LoVo (cell line): Measurements from ENCODE around the gene PRMT7.

Source experiments
- DNase-seq: peaks from one replicate; pipeline ENCODE4 v3.0.0-alpha.2; 2016; ENCODE audit warnings: low spot score

The PRMT7 gene

DNA sequence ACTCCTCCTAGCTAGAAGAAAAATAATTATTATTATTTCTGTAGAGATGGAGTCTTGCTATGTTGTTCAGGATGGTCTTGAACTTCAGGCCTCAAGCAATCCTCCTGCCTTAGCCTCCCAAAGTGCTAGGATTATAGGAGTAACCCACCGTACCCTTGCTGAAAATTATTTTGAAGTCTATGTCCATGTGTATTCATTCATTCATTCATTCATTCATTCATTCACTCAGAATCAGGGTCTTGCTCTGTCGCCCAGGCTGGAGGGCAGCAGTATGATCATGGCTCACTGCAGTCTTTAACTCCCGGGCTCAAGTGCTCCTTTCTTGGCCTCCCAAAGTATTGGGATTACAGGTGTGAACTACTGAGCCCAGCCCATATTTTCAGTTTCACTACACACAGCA is 4.2 kb upstream of the PRMT7 start:
- DNase-seq = no peak

DNA sequence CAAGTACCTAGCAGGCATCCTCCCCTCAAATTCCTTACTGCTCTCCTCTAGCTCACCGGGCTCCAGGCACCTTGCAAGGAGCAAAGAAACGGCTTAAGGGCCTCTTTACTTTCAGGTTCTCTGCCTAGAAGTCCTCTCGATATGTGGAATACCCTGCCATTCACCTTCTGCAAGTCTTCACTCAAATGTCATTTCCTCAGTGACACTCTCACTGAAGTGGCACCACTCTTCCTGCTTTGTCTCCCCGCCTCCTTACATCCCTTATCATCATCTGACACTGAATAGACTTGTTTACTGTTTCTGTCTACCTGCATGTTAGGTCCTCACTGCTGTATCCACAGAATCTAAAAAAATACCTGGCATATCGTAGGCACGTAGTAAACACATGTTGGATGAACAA is 1.0 kb upstream of the PRMT7 start:
- no peak for DNase-seq

DNA sequence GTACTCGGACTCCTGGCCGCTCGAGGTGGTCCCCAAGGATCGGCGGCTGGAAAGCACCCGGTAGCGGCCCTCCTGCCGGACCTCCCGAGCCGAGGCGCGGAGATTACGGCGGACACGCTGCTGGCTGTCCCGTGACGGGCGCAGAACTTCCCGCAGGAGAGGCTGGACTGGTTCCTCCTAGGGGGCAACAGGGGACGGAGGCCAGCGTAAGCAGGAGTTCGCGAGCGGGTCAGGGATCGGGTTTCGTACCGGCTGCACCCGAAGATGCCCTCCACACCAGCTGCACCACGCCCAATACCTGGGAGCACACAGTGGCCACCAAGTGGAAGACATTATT is 414 bp upstream of the PRMT7 start:
- DNase-seq = no peak

DNA sequence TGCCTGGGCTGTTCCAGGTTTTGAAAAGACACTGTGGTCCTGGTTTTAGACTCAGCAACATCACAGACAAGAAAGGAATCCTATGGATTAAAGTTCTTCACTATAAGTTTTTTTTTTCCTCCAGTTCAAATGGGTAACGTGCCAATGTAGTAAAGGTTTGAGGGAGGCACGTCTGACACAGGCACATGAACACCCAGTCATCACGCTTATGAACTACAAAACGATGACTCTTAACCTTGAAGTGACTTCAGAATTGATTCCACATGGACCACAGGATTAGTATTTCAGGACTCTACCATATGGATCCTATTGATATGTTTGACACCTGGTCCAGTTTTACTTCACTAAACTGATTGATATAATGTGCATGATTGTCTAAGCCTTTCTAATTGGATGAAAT is 2.3 kb downstream of the PRMT7 start:
- no peak for DNase-seq

DNA sequence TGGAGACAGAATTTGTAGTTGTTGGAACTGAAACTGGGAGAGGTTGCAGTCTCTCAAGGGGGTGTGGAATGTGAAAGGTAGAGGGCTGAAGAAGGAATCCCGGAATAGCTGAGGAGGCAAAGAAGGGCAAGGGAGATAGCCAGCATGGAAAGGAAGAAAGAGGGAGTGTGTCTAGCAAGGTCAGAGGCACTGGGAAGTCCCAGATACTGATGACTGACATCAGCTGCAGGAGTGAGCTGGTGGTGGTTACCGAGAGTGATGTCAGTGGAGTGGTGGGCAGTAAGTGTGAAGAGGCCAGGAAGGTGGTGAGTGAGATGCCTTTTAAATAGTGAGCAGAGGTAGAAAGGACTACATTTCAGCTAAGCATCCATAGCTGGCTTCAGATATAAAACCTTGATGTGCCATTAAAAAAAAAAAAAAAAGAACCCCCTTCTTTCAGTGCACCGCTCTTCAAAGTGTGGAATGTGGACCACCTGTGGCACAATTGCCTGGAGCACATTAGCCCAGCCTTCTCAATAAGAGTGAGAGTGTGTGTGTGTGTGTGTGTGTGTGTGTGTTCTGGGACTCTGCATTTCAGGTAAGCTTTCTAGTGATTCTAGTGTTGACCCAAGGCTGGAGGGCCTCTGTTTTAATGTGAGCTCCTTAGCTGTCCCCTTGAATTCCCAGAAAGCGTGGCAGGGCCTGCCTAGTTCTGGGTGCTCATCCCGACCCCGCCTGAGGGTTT is 8.5 kb downstream of the PRMT7 start:
- DNase-seq = no peak

DNA sequence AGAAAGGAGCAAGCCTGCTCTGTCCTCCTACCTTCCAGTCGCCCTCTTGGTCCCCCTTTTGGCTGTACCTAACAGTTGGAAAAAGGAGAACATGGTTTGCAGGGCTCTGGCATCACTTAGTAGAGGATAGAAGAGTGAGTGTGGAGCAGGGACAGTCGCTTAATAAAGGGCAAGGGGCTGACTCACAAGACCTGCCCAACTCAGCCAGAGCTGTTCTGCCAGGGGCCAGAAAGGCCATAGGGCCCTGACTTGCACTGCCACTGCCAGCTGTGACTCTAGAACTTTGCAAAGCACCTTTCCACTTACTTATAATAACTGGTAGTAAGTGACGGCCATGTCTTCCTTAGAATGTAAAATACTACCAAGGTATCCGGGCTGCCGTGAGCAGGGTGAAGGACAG is 13.5 kb downstream of the PRMT7 start:
- DNase-seq = no peak

DNA sequence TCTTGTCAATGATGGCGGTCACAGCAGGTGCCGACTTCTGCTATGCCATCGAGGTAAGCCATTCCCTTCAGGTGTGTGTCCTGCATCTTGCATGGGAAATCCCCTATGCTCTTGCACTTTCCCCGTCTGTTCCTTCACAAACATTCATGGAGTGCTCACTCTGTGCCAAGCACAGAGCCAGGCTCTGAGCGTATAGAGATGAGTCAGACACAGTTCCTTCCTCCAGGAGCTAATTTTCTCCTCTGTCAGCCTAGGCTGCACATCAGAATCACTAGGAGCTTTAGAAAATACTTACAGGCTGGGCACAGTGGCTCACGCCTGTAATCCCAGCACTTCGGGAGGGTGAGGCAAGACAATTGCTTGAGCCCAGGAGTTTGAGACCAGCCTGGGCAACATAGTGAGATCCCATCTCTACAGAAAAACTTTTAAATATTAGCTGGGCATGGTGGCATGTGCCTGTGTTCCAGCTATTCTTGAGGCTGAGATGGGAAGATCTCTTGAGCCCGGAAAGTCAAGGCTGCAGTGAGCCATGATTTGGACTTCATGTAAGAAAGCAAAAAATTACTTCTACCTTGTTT is 14.1 kb downstream of the PRMT7 start:
- no peak for DNase-seq

DNA sequence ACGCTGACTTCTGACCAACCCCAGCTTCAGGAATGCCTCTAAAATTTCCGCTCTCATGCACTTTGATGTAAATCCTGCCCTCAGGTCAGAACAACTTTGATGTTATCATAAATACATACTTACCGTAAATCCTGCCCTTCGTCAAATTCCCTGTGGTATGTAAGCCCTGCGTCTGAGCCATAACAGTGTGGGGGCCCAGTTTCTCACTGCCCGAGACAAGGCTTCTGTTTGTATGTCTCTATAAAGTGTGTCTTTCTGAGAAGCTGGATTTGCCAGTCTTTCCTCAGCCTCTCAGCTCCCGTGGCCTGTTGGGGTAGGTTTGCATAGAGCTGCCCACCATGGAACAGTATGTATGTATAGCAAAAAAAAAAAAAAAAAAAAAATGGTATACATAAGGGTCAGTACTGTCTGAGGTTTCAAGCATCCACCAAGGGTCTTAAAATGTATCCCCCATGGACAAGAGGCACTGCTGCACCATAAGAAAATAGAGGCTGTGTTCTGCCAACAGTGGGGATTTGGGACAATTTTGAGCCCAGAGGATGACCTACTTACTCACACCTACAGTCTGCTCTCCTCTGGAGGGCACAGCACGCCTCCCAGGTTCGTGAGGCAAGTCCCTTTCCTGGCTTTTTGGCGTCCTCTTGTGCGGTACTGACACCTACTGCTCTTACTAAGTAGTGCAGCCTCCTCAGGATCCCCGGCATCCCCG is 17.5 kb downstream of the PRMT7 start:
- DNase-seq = peak; percentile 66

DNA sequence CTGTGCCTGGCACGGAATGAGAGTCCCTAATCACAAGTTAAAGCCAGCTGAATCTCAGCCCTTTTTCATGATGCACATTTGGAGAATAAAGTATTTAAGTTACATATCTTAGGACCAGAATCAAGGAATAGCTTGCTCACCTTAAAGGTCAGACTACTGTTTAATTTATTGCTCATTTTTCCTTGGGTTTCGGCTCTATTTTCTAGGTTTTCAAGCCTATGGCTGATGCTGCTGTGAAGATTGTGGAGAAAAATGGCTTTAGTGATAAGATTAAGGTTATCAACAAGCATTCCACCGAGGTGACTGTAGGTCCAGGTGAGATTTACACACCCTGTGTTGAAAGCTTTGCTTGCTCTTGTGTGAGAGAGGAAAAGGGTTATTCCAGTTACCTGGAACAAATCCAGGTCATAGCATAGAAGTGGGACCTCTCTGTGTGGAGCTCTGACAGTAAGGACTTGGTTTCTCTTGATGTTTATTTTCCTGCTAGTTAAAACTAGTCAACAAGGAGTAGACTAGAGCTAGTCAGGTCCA is 18.1 kb downstream of the PRMT7 start:
- no peak for DNase-seq

DNA sequence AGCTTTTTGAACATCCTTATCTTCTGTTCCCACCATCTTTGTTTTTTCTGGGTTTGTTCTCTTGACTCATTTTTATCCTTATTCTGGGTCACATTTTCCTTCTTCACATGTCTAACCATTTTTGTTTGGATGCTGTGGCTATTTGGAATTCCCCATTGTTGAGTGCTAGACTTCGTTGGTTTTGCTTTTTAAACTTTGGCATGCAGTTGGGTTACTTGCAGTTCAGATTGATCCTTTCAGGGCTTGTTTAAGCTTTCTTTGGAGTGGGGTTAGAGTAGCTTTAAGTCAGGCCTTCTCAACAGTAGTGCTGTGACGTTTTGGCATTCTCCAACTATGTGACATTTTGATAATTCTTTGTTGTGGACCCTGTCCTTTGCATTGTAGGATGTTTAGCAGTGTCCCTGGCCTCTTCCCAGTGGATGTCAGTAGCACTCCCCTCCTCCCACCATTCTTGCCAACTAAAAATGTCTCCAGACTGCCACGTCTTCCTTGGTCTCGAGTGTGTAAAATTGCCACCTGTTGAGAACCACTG is 21.1 kb downstream of the PRMT7 start:
- no peak for DNase-seq

DNA sequence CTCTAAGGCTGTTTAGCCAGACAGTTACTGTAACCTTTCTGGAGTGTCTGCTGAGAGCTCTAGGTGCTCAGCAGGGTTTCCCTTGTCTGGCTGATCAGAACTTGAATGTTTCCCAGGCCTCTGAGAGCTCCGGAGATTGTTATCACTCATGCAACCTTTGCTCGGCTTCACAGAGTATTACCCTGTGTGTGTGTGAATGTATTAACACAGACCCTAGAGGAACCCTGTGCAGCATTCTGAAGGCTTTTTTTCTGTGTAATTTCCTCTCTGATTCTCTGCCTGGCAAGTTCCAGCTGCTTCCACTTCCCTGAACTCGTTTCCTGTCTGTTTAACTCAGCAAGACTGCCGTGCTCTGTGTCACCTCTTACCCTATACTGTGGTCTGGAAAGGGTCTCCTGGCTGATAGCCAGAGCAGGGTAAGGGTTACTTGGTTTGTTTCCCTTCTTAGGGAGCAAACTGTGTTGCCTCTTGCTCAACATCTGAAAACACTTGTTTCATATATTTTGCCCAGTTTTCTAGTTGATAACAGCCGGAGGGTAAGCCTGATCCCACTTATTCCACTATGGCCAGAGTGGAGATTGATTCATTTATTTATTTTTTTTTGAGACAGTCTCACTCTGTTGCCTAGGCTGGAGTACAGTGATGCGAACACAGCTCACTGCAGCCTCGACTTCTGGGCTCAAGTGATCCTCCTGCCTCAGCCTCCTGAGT is 21.7 kb downstream of the PRMT7 start:
- no peak for DNase-seq

DNA sequence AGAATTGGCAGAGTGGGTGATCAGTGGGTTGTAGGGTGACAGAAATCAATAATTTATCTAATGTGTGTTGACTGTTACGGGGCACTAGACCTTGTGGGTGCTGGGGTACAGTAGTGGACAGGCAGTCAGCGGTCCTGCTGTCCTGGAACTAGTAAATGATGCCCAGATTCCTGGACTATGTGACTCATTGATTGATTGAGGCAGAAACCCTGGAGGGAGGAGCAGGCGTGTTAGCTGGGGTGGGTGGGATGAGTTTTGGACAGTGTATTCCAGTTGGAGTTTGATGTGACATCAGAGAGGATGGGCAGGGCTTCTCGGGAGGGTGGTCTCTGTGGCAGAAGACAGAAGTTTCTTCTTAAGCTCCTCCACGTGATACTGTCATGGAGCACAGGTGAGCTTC is 24.4 kb downstream of the PRMT7 start:
- DNase-seq = no peak

DNA sequence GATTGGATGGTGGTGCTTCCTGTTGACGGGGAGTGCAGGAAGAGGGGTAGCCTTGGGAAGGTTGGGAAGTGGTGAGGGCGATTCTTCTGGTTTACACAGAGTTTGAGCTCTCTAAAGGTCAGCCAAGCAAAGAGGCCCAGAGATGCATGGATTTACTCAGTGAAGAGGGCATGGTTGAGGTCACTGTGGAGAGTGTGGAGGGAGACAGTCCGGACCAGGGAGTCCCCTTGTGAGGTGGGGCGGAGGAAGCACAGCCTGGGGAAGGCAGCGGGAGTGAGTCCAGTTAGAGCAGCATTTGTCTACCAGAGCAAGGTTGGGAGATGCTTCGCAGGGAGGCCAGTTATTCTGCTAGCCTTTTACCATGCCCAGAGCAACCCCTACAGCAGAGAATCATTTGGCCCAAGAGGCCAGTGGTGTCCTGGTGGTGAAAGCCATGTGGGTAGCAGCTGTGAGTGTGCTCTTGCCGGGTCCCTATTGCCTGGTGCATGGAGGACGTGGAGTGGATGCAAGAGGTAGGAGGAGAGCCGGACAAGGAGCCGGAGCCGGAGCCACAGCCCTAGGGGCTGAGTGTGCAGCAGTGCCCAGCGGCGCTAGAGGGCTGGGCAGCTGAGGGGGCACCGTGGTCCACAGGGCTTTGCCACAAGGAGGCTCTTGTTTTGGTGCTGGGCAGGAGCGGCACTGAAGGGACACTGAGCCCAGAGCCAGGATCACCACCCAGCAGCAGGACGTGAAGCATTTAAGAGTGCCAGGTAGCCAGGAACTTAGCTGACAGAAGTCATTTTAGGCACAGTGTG is 27.7 kb downstream of the PRMT7 start:
- DNase-seq = no peak

DNA sequence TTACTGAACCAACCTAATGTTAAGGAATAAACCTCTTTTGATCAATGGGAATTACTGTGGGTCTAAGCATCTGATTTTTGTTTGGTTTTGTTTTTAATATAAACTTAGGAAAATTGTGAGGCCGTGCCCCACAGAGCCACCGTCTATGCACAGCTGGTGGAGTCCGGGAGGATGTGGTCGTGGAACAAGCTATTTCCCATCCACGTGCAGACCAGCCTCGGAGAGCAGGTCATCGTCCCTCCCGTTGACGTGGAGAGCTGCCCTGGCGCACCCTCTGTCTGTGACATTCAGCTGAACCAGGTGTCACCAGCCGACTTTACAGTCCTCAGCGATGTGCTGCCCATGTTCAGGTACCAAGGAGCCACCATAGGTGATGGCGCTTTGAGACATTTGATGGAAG is 28.4 kb downstream of the PRMT7 start:
- DNase-seq = no peak

DNA sequence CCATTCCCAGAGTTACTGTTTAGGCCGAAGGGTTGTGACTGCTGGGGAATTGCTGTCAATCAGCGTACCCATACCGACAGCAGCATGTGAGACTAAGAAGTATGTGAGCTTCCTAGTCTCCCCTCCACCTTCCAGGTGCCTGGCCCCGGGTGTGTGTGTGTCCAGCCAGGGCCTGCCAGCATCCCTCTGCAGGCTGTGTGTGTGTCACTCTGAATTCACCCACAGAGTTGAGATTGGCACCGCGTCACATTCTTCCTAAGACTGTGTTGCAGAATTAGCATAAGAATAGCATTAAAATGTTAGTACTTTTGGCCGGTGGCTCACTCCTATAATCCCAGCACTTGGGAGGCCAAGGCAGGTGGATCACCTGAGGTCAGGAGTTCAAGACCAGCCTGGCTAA is 31.8 kb downstream of the PRMT7 start:
- DNase-seq = no peak

DNA sequence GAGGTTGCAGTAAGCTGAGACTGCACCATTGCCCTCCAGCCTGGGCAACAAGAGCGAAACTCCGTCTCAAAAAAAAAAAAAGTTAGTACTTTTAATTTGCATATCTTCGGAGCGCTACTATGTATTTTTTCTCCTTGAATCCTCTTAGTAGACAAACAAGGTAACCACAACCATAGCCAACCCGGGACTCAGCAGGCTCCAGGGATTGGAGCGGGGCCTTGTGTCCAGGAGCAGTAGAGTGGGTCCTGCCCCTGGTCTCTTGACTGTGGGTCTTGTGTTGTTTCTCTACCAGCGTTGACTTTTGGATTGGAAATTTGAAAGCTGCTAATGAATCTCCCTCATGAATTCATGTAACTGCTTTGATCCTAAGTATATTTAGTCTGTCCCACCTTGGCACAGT is 32.3 kb downstream of the PRMT7 start:
- no peak for DNase-seq

DNA sequence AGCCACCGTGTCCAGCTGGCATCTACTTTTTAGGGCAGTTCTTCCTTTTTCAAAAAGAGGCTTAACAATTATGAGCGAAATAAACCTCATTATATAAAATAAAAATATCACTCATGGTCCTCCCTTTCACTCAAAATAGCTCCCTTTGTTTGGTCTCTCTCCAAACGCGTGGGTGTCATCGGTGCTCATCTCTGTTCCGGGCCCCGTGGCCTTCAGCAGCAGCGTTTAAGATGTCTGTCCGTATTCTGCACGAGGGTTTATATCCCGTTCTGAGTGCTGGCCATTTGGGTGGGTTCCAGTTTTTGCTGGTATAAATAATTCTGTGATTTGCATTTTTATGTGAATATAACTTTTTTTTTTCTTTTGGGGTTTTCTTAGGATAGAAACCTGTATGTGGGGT is 33.4 kb downstream of the PRMT7 start:
- no peak for DNase-seq

DNA sequence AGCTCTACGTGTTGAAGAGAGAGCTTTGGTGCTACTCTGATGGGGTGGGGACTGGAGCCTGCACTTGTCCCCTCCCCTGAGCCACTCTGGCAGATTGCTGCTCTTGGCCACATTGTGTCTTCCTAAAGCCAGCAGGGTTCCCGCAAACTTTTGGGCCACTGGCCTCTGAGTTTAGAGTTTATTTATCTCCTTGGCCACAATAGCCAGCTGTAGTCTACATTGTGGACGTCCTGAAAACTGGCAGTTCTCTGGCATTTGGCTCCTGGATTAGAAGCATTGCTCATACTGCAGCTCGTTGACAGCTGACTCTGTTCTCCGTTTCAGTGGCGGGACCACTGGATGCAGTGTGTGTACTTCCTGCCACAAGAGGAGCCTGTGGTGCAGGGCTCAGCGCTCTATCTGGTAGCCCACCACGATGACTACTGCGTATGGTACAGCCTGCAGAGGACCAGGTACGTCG is 34.6 kb downstream of the PRMT7 start:
- DNase-seq = no peak

DNA sequence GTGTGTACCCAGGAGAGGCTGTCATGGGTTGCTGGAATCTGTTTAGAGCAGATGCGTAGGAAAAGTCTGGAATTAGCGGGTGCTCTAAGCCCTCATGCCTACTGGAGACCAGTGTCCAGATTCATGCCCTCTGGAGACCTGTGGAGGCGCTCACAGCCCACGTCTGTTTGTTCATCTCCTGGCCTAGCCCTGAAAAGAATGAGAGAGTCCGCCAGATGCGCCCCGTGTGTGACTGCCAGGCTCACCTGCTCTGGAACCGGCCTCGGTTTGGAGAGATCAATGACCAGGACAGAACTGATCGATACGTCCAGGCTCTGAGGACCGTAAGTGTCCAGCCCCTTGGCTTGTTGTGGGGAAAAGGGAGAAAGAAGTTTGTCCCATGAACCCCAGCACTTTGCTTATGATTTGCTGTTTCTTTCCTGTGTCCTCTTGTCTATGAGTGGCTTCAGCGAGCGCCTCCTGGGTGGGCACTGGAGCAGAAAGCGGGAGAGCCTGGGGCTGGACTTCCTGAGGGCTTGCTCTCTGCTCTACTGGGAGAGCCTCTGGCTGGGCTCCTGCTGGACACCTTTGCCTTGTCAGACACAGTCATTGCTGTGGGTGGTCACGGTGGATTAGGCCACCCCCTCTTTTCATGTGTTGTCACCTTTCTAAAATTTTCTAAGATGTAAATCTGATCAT is 35.3 kb downstream of the PRMT7 start:
- DNase-seq = no peak

DNA sequence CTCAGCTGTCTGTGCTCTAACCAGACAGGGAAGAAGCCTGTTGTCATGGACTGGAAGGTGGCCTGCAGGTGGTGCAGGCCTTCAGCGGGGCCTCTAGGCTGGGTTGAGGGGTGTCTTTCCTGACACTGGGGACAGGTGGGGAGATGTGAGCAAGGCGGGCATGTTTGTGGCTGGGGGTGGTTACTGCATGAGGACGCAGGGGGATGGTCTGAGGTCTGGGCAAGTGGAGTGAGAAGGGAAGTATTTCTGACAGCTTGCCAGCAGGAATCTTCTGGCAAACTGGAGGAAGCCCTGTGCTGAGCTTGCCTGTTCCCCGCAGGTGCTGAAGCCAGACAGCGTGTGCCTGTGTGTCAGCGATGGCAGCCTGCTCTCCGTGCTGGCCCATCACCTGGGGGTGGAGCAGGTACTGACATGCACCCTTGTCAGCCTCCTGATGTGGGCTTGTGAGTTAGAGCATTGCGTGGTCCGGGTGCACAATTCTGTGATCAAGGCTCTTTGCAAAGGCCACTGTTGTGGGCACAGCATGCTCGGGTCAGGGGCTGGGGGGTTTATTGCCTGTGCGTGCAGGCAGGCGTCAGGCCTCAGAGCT is 36.2 kb downstream of the PRMT7 start:
- no peak for DNase-seq

DNA sequence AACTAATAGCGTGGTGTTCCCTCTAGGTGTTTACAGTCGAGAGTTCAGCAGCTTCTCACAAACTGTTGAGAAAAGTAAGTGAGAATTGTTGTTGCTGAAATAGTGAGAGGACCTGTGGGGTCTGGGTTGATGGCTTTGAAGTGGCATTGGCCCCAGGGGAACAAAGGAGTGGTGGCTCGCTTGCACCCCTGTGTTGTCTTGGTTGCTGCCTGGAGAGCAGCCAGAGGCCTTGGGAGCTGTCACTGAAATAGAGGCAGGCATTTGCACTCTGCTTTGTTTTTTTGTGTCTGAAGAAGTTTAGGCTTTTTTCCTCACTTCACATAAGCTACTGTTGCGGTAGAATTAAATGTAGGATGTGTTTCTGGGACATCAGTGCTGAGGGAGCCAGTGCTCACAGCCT is 36.8 kb downstream of the PRMT7 start:
- DNase-seq = no peak
